ENCODE results near the gene ZNRF1. TPM values are rescaled to one million over a fixed set of nuclear protein-coding genes. Genes with fewer than 3 reads are reported as not detected.

Gene ZNRF1
- total and polyA plus RNA-seq, 10 of the 15 experiments (the other 5 are each of a cell fraction or from before 2014, with no cell fraction given) = 5.8 to 25.9 (median 14.3) TPM

DNA sequence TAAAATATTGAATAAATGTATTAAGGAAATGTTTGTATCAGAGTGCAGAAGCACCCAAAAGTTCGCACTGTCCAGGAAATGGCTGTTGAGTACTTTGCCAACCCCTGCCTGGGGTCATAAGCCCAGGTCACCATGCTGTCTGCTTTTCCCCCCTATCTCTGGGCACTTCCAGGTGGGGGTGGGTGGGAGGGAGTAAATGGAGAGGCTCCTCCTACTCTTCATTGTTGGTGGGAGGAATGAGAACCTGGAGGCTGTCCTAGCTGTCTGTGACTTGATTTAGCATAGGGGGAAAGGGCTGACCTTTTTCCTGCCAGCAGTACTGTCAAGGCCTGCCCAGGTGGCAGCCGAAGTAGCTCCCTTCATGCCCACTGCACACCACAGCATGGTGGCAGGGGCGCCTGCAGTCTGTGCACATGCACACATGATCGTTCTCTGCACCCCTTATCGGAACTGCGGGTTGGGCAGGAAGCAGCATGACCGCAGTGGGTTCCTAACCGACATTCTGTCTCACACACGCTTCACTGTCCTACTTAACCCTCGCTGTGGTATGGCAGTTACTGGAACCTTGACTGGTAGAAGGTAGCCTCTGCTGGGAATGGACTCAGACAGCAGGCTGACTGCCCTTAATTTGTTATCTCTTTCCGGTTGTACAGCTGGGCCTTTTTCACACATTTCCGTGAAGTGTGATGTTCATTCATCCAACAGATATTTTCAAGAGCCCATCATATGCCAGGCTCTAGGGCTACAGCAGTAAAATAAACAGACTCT, 76.3 kb downstream of the ZNRF1 start (continued):
- TF ChIP-seq, protein P1, sequence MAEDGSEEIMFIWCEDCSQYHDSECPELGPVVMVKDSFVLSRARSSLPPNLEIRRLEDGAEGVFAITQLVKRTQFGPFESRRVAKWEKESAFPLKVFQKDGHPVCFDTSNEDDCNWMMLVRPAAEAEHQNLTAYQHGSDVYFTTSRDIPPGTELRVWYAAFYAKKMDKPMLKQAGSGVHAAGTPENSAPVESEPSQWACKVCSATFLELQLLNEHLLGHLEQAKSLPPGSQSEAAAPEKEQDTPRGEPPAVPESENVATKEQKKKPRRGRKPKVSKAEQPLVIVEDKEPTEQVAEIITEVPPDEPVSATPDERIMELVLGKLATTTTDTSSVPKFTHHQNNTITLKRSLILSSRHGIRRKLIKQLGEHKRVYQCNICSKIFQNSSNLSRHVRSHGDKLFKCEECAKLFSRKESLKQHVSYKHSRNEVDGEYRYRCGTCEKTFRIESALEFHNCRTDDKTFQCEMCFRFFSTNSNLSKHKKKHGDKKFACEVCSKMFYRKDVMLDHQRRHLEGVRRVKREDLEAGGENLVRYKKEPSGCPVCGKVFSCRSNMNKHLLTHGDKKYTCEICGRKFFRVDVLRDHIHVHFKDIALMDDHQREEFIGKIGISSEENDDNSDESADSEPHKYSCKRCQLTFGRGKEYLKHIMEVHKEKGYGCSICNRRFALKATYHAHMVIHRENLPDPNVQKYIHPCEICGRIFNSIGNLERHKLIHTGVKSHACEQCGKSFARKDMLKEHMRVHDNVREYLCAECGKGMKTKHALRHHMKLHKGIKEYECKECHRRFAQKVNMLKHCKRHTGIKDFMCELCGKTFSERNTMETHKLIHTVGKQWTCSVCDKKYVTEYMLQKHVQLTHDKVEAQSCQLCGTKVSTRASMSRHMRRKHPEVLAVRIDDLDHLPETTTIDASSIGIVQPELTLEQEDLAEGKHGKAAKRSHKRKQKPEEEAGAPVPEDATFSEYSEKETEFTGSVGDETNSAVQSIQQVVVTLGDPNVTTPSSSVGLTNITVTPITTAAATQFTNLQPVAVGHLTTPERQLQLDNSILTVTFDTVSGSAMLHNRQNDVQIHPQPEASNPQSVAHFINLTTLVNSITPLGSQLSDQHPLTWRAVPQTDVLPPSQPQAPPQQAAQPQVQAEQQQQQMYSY (CRISPR knock-in tag; IDR thresholded peaks at IDR 0.05) = no peak
- TF ChIP-seq SREBF1 (IDR thresholded peaks at IDR 0.05; ENCODE audit: low read length) (no peak), RCOR1 (conservative IDR thresholded peaks at IDR 0.05; ENCODE audit: low read depth, low read length) (no peak), BACH1 (IDR thresholded peaks at IDR 0.05; ENCODE audit: borderline replicate concordance) (no peak), NFXL1 (IDR thresholded peaks at IDR 0.05; ENCODE audit: borderline replicate concordance) (no peak), TBL1XR1 (IDR thresholded peaks at IDR 0.05; ENCODE audit: low read depth, low read length) (no peak; the same call in 1 of the 2 replicates), NR2C2 (IDR thresholded peaks at IDR 0.05; ENCODE audit: borderline replicate concordance, control insufficient read depth, insufficient read length, low read depth) (no peak), TCF7 (IDR thresholded peaks at IDR 0.05; ENCODE audit: borderline replicate concordance) (no peak), YBX1 (IDR thresholded peaks at IDR 0.05) (no peak), SP1 (IDR thresholded peaks at IDR 0.05; ENCODE audit: low read depth, low read length) (peak; percentile 51), GATAD2B (conservative IDR thresholded peaks at IDR 0.05; ENCODE audit: low read depth) (peak; percentile 62; the same call in 1 of the 2 replicates), HCFC1 (IDR thresholded peaks at IDR 0.05; ENCODE audit: low read length) (no peak), MTA3 (IDR thresholded peaks at IDR 0.05; ENCODE audit: borderline replicate concordance, low read length) (peak; percentile 64; the same call in 1 of the 2 replicates), TCF3 (IDR thresholded peaks at IDR 0.05; ENCODE audit: borderline replicate concordance, insufficient read depth, low read depth, low read length) (peak; percentile 50; the same call in 1 of the 2 replicates), KAT2A (conservative IDR thresholded peaks at IDR 0.05; ENCODE audit: control insufficient read depth, low read depth, low read length) (no peak), SRF (IDR thresholded peaks at IDR 0.05; ENCODE audit: low read depth in 2 of 2, low read length in 2 of 2) (no peak), CHD2 (IDR thresholded peaks at IDR 0.05; ENCODE audit: borderline replicate concordance, low read depth, low read length) (peak; percentile 23; the same call in 1 of the 2 replicates), TCF12 (IDR thresholded peaks at IDR 0.05; ENCODE audit: low read depth, low read length) (no peak)
- TF ChIP-seq, protein P2, sequence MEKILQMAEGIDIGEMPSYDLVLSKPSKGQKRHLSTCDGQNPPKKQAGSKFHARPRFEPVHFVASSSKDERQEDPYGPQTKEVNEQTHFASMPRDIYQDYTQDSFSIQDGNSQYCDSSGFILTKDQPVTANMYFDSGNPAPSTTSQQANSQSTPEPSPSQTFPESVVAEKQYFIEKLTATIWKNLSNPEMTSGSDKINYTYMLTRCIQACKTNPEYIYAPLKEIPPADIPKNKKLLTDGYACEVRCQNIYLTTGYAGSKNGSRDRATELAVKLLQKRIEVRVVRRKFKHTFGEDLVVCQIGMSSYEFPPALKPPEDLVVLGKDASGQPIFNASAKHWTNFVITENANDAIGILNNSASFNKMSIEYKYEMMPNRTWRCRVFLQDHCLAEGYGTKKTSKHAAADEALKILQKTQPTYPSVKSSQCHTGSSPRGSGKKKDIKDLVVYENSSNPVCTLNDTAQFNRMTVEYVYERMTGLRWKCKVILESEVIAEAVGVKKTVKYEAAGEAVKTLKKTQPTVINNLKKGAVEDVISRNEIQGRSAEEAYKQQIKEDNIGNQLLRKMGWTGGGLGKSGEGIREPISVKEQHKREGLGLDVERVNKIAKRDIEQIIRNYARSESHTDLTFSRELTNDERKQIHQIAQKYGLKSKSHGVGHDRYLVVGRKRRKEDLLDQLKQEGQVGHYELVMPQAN (conservative IDR thresholded peaks at IDR 0.05) = no peak
- TF ChIP-seq, protein P3, sequence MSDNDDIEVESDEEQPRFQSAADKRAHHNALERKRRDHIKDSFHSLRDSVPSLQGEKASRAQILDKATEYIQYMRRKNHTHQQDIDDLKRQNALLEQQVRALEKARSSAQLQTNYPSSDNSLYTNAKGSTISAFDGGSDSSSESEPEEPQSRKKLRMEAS (IDR thresholded peaks at IDR 0.05; ENCODE audit: low read depth, low read length) = no peak
- TF ChIP-seq, protein P4, sequence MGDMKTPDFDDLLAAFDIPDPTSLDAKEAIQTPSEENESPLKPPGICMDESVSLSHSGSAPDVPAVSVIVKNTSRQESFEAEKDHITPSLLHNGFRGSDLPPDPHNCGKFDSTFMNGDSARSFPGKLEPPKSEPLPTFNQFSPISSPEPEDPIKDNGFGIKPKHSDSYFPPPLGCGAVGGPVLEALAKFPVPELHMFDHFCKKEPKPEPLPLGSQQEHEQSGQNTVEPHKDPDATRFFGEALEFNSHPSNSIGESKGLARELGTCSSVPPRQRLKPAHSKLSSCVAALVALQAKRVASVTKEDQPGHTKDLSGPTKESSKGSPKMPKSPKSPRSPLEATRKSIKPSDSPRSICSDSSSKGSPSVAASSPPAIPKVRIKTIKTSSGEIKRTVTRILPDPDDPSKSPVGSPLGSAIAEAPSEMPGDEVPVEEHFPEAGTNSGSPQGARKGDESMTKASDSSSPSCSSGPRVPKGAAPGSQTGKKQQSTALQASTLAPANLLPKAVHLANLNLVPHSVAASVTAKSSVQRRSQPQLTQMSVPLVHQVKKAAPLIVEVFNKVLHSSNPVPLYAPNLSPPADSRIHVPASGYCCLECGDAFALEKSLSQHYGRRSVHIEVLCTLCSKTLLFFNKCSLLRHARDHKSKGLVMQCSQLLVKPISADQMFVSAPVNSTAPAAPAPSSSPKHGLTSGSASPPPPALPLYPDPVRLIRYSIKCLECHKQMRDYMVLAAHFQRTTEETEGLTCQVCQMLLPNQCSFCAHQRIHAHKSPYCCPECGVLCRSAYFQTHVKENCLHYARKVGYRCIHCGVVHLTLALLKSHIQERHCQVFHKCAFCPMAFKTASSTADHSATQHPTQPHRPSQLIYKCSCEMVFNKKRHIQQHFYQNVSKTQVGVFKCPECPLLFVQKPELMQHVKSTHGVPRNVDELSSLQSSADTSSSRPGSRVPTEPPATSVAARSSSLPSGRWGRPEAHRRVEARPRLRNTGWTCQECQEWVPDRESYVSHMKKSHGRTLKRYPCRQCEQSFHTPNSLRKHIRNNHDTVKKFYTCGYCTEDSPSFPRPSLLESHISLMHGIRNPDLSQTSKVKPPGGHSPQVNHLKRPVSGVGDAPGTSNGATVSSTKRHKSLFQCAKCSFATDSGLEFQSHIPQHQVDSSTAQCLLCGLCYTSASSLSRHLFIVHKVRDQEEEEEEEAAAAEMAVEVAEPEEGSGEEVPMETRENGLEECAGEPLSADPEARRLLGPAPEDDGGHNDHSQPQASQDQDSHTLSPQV (IDR thresholded peaks at IDR 0.05) = no peak

All from GM12878 (cell line).